Left ventricle myocardium inferior (tissue), 1 donor: ENCODE data around the gene TPM1. TPM values are rescaled to one million over a fixed set of nuclear protein-coding genes. Genes with fewer than 3 reads are reported as not detected.

Source experiments
- DNase-seq: peaks from one replicate; pipeline ENCODE4 v3.0.0-alpha.2; 2020
- H3K27ac ChIP-seq: fragments of 200-600 bp; replicated peaks from 2 replicates; pipeline ENCODE4 v1.8.0; 2021
- H3K27me3 ChIP-seq: fragments of 200-600 bp; 2 replicates; pipeline ENCODE4 v1.8.0; 2021; ENCODE audit warnings: low read depth
- H3K36me3 ChIP-seq: fragments of 200-600 bp; 2 replicates; pipeline ENCODE4 v1.8.0; 2021
- H3K4me1 ChIP-seq: fragments of 200-600 bp; 2 replicates; pipeline ENCODE4 v1.8.0; 2021
- H3K4me3 ChIP-seq: fragments of 200-600 bp; 2 replicates; pipeline ENCODE4 v1.8.0; 2021; ENCODE audit warnings: mild to moderate bottlenecking, moderate library complexity
- H3K9me3 ChIP-seq: fragments of 200-600 bp; replicated peaks from 2 replicates; pipeline ENCODE4 v1.8.0; 2021
- intact Hi-C: fragments of 100-400 bp; cut with micrococcal nuclease; formaldehyde crosslinking; loops from one replicate; pipeline ENCODE4 v1.11.0; 2022
- total RNA-seq: library from RNA; stranded (reverse); fragmentation: NEBNext Ultra II Directional; extraction: Animal tissue kit (Norgen Biotek cat#: 25700); gene quantifications from one replicate; pipeline ENCODE4 v1.2.1, GENCODE V29; 2021
- TF ChIP-seq, protein P1 (sequence below): fragments of 200-600 bp; IDR thresholded peaks from 2 replicates; pipeline ENCODE4 v1.8.0; 2021; ENCODE audit warnings: antibody characterized with exemption, mild to moderate bottlenecking, borderline replicate concordance
- donor health status: DM: no; HTN: yes; CAD: no; lungs with severe emphysema.

The TPM1 gene
- total RNA-seq, 1 donor from 2014 or later, result 12,604 TPM

DNA sequence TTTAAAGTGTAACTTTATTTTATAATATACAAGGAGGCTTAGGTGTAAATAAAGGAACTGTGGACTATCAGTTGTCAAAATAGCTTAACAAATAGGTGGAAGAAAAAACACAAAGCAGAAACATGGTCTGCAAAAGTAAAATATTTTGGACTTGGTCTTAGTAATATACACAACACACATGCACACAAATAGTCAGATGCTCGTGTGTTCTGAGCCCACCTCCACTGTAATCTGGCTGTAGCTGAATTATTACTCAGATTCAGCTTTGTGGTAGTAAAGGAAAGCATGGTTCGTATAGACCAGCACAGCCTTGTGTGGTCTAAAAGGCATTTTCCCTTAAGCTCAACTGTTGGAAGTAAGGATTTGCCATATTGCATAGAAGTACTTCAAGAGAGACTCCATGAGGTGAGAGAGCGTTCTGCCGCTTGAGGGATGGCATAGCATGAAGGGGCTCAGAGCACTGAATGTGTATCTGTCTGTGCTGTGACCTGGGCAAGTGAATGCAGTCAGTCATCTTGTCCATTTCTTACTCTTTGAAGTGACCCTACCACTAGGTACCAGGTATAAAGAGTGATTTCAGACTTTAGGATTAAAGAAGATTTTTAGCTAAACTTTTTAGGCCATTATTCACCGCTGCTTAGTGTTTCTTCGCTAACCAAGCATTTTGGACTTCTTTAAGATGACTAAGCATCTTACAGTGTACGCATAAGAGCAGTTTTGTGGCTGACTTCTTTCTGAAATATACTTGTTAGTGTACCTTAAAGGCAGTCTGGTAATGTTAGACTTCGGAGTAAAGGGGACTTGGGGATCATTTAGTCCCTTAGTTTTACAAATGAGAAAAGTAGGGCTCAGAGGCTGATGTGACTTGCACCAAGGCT lies 15.2 kb downstream of the TPM1 start:
- intact Hi-C loops, result no loop called here

GRCh38 chr15:63059075-63059474 lies 16.5 kb downstream of the TPM1 start:
- TF ChIP-seq, protein P1, sequence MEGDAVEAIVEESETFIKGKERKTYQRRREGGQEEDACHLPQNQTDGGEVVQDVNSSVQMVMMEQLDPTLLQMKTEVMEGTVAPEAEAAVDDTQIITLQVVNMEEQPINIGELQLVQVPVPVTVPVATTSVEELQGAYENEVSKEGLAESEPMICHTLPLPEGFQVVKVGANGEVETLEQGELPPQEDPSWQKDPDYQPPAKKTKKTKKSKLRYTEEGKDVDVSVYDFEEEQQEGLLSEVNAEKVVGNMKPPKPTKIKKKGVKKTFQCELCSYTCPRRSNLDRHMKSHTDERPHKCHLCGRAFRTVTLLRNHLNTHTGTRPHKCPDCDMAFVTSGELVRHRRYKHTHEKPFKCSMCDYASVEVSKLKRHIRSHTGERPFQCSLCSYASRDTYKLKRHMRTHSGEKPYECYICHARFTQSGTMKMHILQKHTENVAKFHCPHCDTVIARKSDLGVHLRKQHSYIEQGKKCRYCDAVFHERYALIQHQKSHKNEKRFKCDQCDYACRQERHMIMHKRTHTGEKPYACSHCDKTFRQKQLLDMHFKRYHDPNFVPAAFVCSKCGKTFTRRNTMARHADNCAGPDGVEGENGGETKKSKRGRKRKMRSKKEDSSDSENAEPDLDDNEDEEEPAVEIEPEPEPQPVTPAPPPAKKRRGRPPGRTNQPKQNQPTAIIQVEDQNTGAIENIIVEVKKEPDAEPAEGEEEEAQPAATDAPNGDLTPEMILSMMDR, result no peak
- peaks cover 92% of the 10 kb centered on the region for H3K36me3 ChIP-seq
- no peaks in the 10 kb centered on the region for H3K9me3 ChIP-seq
- peak overlapping the region; percentile 99 for H3K27ac ChIP-seq
- H3K4me3 ChIP-seq, result peak overlapping the region; percentile 11
- H3K27me3 ChIP-seq, result no peaks in the 10 kb centered on the region
- no peak for DNase-seq
- intact Hi-C loops, result no loop called here
- peaks cover 100% of the 10 kb centered on the region for H3K4me1 ChIP-seq

More for the DNA sequence above, 15.2 kb downstream of the TPM1 start:
- Histone ChIP-seq H3K36me3 (peaks cover 78% of the 10 kb centered on the region), H3K27me3 (no peaks in the 10 kb centered on the region), H3K4me3 (peak overlapping the region; percentile 7), H3K27ac (peak overlapping the region; percentile 99), H3K9me3 (no peaks in the 10 kb centered on the region), H3K4me1 (peaks cover 100% of the 10 kb centered on the region)
- DNase-seq, result no peak
- TF ChIP-seq, protein P1, result no peak

DNA sequence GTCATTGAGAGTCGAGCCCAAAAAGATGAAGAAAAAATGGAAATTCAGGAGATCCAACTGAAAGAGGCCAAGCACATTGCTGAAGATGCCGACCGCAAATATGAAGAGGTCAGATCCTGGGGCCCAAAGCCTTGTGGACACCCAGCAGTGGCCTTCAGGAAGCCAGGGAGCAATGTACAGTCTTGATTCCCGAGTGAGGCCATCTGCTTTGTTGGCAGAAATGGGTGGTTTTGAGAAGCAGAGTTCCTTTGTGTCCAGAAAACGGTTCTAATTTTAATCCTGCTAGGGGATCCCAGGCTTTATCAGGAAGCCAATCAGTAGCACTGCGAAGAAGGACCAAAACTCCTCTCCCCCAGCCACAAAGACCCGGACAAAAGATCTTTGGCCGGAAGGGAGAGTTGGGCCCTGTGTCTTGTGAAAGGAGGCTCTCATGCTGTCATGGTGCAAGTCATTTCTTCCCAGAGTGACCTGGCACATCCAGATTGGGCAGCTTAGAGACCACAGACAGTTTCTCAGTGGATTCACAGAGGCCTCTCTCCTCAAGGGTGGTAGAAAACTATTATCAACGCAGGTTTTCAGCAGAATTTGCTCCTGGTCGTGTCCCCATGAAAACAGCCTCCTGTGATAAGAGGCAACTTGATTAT lies 17.1 kb downstream of the TPM1 start:
- intact Hi-C loops, result no loop called here
- H3K4me3 ChIP-seq, result peak overlapping the region; percentile 11
- TF ChIP-seq, protein P1, result no peak
- H3K36me3 ChIP-seq, result peaks cover 98% of the 10 kb centered on the region
- H3K27me3 ChIP-seq, result no peaks in the 10 kb centered on the region
- H3K9me3 ChIP-seq, result no peaks in the 10 kb centered on the region
- H3K4me1 ChIP-seq, result peaks cover 98% of the 10 kb centered on the region
- DNase-seq, result no peak
- peak overlapping the region; percentile 99 for H3K27ac ChIP-seq

DNA sequence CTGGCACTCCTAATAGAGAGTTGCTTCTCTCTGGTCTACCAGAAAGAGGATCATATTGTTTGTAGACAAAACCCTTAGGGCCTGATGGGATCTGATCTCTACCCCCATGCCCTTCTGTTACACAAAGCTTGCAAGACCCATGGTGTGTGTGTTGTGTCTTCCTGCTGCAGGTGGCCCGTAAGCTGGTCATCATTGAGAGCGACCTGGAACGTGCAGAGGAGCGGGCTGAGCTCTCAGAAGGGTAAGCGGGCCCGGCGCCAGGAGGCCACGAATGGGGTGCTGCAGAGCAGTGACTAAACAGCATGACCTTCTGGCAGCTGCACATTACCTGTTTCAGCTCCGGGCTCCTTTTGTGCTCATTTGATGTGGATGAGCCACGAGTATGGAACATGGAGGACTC lies 18.2 kb downstream of the TPM1 start:
- peak overlapping the region; percentile 0 for H3K4me3 ChIP-seq
- H3K4me1 ChIP-seq, result peaks cover 98% of the 10 kb centered on the region
- TF ChIP-seq, protein P1, result no peak
- H3K9me3 ChIP-seq, result no peaks in the 10 kb centered on the region
- no peaks in the 10 kb centered on the region for H3K27me3 ChIP-seq
- H3K27ac ChIP-seq, result peak overlapping the region; percentile 99
- peaks cover 100% of the 10 kb centered on the region for H3K36me3 ChIP-seq
- peak; percentile 35 for DNase-seq
- intact Hi-C loops, result no loop called here

GRCh38 chr15:63061975-63062374 lies 19.4 kb downstream of the TPM1 start:
- H3K27ac ChIP-seq, result peak overlapping the region; percentile 99
- TF ChIP-seq, protein P1, result no peak
- no peaks in the 10 kb centered on the region for H3K27me3 ChIP-seq
- peaks cover 98% of the 10 kb centered on the region for H3K4me1 ChIP-seq
- H3K9me3 ChIP-seq, result no peaks in the 10 kb centered on the region
- intact Hi-C loops, result no loop called here
- peaks cover 100% of the 10 kb centered on the region for H3K36me3 ChIP-seq
- no peak overlapping the region for H3K4me3 ChIP-seq
- no peak for DNase-seq
